Left lung (tissue), 10 donors: Measurements from ENCODE around the gene KATNBL1. TPM values are rescaled to one million over a fixed set of nuclear protein-coding genes. Genes with fewer than 3 reads are reported as not detected.

Experiments used
- ATAC-seq: fragments of 200-7000 bp; cut with Tn5 transposase; one replicate; pipeline ENCODE4 v1.9.1; 2020; ENCODE audit warnings: moderate library complexity
- DNase-seq, 4 donors: peaks; one replicate each; pipeline ENCODE4 v3.0.0-alpha.2; 2013 to 2020
- H3K27ac ChIP-seq, 2 donors: fragments of 200-600 bp; sonication (generic) in 1 of 2; one replicate each; pipeline versions ENCODE4 v1.5.0 to v1.8.0; 2020 to 2021
- H3K27me3 ChIP-seq, 2 donors: fragments of 200-600 bp; sonication (generic) in 1 of 2; one replicate each; pipeline versions ENCODE4 v1.5.0 to v1.8.0; 2020 to 2021
- H3K36me3 ChIP-seq, 2 donors: fragments of 200-600 bp; sonication (generic) in 1 of 2; one replicate each; pipeline versions ENCODE4 v1.5.0 to v1.8.0; 2020 to 2021
- H3K4me1 ChIP-seq, 2 donors: fragments of 200-600 bp; one replicate each; pipeline ENCODE4 v1.8.0; 2021
- H3K4me3 ChIP-seq, 2 donors: fragments of 200-600 bp; sonication (generic) in 1 of 2; one replicate each; pipeline versions ENCODE4 v1.5.0 to v1.8.0; 2020 to 2021; ENCODE audit warnings: mild to moderate bottlenecking in 1 of 2
- H3K9me3 ChIP-seq, 2 donors: fragments of 200-600 bp; sonication (generic) in 1 of 2; one replicate each; pipeline versions ENCODE4 v1.5.0 to v1.8.0; 2020 to 2021
- intact Hi-C, 2 donors: fragments of 100-400 bp; cut with DNase I; formaldehyde crosslinking; loops; one replicate each; pipeline versions ENCODE4 v1.11.2 to v1.14.2; 2022
- polyA plus RNA-seq, 6 donors: library from polyadenylated mRNA; unstranded; fragments of 120-200 nt; gene quantifications; one replicate each; pipeline ENCODE4 v1.2.1, GENCODE V29; 2013; ENCODE audit not compliant: insufficient read length in 6 of 6
- total RNA-seq, 2 donors: library from RNA; stranded (reverse); fragmentation: NEBNext Ultra II Directional; extraction: Animal tissue kit (Norgen Biotek cat#: 25700); gene quantifications; one replicate each; pipeline ENCODE4 v1.2.1, GENCODE V29; 2021
- TF ChIP-seq, protein P1 (sequence below), 2 donors: fragments of 200-600 bp; sonication (generic) in 1 of 2; IDR thresholded peaks; one replicate each; pipeline versions ENCODE4 v1.5.0 to v1.8.0; 2021; ENCODE audit warnings: antibody characterized with exemption in 2 of 2
- donor health status: DM: no; HTN: yes; CAD: no.
- donor health status: DM: no; HTN: no; CAD: no.

Gene KATNBL1
- total and polyA plus RNA-seq, 8 donors: 37.4 to 112 (median 88.0) TPM

DNA sequence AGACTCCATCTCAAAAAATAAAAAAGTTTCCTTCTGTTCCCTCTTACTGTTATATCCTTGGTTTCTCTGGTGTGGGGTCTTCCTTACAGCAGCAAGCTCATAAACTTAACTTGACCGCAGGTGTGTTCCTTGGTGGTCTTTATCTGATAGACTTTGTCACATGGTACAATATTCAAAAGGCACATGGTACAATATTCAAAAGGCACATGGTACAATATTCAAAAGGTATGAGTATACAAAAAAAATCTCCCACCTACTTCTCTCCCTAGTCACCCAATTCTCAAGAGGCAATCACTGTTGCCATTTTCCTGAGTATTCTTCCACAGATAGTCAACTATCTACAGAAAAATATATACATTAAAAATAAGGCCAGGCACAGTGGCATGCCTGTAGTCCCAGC is 103.5 kb downstream of the KATNBL1 start:
- no peaks in the 10 kb centered on the region for H3K4me1 ChIP-seq
- no peaks in the 10 kb centered on the region for H3K27me3 ChIP-seq
- intact Hi-C loops: no loop called here
- no peak overlapping the region for H3K27ac ChIP-seq
- TF ChIP-seq, protein P1, sequence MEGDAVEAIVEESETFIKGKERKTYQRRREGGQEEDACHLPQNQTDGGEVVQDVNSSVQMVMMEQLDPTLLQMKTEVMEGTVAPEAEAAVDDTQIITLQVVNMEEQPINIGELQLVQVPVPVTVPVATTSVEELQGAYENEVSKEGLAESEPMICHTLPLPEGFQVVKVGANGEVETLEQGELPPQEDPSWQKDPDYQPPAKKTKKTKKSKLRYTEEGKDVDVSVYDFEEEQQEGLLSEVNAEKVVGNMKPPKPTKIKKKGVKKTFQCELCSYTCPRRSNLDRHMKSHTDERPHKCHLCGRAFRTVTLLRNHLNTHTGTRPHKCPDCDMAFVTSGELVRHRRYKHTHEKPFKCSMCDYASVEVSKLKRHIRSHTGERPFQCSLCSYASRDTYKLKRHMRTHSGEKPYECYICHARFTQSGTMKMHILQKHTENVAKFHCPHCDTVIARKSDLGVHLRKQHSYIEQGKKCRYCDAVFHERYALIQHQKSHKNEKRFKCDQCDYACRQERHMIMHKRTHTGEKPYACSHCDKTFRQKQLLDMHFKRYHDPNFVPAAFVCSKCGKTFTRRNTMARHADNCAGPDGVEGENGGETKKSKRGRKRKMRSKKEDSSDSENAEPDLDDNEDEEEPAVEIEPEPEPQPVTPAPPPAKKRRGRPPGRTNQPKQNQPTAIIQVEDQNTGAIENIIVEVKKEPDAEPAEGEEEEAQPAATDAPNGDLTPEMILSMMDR (IDR thresholded peaks at IDR 0.05): no peak
- DNase-seq (no peak), ATAC-seq (no peak)
- H3K9me3 ChIP-seq: no peaks in the 10 kb centered on the region
- H3K36me3 ChIP-seq: no peaks in the 10 kb centered on the region
- no peak overlapping the region for H3K4me3 ChIP-seq

DNA sequence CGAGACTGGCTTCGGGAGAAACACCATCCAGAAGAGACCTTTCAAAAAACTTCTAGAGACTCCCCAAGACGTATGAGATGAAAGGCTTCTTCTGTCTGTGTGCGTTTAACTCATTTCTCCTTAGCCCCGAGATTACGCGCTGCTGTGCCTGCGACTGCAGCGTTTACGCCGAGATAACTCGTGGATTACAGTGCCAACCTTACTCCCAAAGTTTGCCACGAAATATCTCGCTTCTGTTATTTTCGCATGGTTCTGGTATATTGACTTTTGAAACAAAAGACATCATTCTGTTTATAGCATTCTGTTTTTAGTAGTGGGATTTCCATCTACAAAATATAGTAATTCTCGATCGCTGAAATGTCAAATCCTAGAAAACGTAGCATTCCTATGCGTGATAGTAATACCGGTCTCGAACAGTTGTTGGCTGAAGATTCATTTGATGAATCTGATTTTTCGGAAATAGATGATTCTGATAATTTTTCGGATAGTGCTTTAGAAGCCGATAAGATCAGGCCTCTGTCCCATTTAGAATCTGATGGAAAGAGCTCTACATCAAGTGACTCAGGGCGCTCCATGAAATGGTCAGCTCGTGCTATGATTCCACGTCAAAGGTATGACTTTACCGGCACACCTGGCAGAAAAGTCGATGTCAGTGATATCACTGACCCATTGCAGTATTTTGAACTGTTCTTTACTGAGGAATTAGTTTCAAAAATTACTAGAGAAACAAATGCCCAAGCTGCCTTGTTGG is 107.5 kb downstream of the KATNBL1 start:
- peaks cover 10 to 20% of the 10 kb centered on the region in 2 donors for H3K4me1 ChIP-seq
- H3K9me3 ChIP-seq: no peaks in the 10 kb centered on the region
- no peaks in the 10 kb centered on the region for H3K27me3 ChIP-seq
- H3K4me3 ChIP-seq: peak overlapping the region; percentile 70 to 87
- intact Hi-C loops: no loop called here
- DNase-seq (no peak), ATAC-seq (peak; percentile 56)
- TF ChIP-seq, protein P1 (IDR thresholded peaks at IDR 0.05): no peak
- peak overlapping the region; percentile 87 to 90 for H3K27ac ChIP-seq
- H3K36me3 ChIP-seq: no peaks in the 10 kb centered on the region

DNA sequence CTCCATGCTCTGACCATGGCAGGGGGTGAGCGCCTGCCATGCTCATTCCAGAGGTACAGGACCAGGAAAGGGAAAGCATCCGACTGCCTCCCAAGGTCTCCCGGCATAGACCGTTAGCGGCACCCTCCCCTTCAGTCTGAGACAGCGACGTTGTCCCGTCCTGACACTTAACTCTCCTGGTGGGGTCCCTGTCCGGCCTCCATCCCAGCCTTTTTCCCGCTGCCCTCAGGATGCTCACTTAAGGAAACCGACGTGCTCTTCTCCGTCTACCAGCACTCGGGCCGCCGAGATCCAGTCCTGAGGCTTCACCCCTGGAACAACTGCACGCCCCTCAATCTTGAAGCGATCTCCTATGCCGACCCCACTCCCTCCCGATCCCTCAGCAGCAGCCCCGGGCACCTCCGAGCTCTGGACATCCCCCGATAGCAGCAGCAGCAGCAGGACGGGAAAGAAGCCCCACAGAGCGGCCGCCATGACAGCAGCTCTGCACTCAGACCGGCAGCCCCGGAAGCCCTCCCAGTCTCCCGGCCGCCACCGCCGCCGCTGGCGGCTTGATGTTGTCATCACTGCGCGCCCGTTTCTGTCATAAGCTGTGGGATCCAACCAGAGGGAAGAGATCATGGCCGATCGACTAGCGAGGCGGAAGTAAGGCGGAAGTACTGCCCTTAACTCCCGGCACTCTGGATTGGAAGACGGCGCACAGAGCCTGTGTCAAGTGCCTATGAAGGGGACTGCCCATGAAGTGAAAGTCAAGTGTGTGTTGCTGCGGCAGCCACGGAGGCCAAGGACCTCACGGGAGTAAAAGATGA is 108.3 kb downstream of the KATNBL1 start, which contains the start of the genes EMC7 and PGBD4:
Gene EMC7, minus strand, starts transcription at position 497 of the 809 bp plus-strand sequence. Its CDS starts 23 bp downstream, at position 474.
Gene PGBD4, plus strand, starts transcription at position 718 of the 809 bp plus-strand sequence. CDS start 449 bp downstream, outside the sequence.
- intact Hi-C loops: no loop called here
- Histone ChIP-seq H3K27me3 (no peaks in the 10 kb centered on the region), H3K9me3 (no peaks in the 10 kb centered on the region), H3K36me3 (no peaks in the 10 kb centered on the region), H3K4me1 (peaks cover 10 to 20% of the 10 kb centered on the region in 2 donors), H3K27ac (peak within 1 kb of the TSS; percentile 87 to 90), H3K4me3 (peak within 1 kb of the TSS; percentile 70 to 87)
- TF ChIP-seq, protein P1 (IDR thresholded peaks at IDR 0.05): no peak
- peak; percentile 98 to 99 (median 98) for DNase-seq
- ATAC-seq: peak; percentile 98

DNA sequence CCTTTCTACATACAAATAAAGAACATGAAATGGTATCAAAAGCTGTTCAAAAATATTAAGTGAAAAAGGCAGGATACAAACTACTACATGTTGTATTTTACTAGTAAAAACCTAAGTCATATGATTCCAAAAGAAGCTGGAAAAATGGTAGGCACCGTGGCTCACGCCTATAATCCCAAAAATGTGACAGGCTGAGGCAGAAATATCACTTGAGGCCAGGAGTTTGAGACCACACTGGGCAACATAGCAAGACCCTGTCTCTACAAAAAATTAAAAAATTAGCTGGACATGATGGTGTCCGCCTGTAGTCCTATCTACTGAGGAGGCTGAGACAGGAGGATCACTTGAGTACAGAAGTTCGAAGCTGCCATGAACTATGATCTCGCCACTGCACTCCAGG is 110.0 kb downstream of the KATNBL1 start:
- H3K9me3 ChIP-seq: no peaks in the 10 kb centered on the region
- intact Hi-C loops: no loop called here
- H3K4me1 ChIP-seq: peaks cover 10 to 20% of the 10 kb centered on the region in 2 donors
- TF ChIP-seq, protein P1 (IDR thresholded peaks at IDR 0.05): no peak
- ATAC-seq (no peak), DNase-seq (no peak)
- peak overlapping the region in 1 of 2 donors; percentile 70 for H3K4me3 ChIP-seq
- H3K27me3 ChIP-seq: no peaks in the 10 kb centered on the region
- H3K27ac ChIP-seq: no peak overlapping the region
- peaks cover 0 to 12% of the 10 kb centered on the region in 2 donors for H3K36me3 ChIP-seq

Other genes starting within 250 kb of the KATNBL1 start
- not detected for gene CHRM5, start 241.6 kb downstream of the KATNBL1 start, total RNA-seq
- under 1 TPM; 0.15 to 0.61 (median 0.30) TPM for gene CHRM5, start 241.6 kb downstream of the KATNBL1 start, polyA plus RNA-seq
- 10 to 100 TPM; 11.3 to 13.6 TPM for gene AVEN, start 170.9 kb downstream of the KATNBL1 start, total RNA-seq
- 10 to 100 TPM; 14.1 to 16.9 (median 15.1) TPM for gene AVEN, start 170.9 kb downstream of the KATNBL1 start, polyA plus RNA-seq
- 10 to 100 TPM; 76.2 to 87.5 TPM for gene EMC7, start 108.2 kb downstream of the KATNBL1 start, total RNA-seq
- 10 to 100 TPM; 47.1 to 61.2 (median 52.6) TPM for gene EMC7, start 108.2 kb downstream of the KATNBL1 start, polyA plus RNA-seq
- gene PGBD4, start 108.0 kb downstream of the KATNBL1 start, total RNA-seq: 1 to 10 TPM; 1.1 to 1.8 TPM
- 1 to 10 TPM; 2.0 to 2.5 (median 2.2) TPM for gene PGBD4, start 108.0 kb downstream of the KATNBL1 start, polyA plus RNA-seq
- gene EMC4, start 14.9 kb upstream of the KATNBL1 start, total RNA-seq: 10 to 100 TPM; 93.7 to 97.9 TPM
- gene EMC4, start 14.9 kb upstream of the KATNBL1 start, polyA plus RNA-seq: 100 to 1,000 TPM; 115 to 125 (median 124) TPM
- 10 to 100 TPM; 25.3 to 47.4 TPM for gene SLC12A6, start 127.7 kb upstream of the KATNBL1 start, total RNA-seq
- 10 to 100 TPM; 25.9 to 37.3 (median 29.7) TPM for gene SLC12A6, start 127.7 kb upstream of the KATNBL1 start, polyA plus RNA-seq
- gene NOP10, start 133.0 kb upstream of the KATNBL1 start, total RNA-seq: 100 to 1,000 TPM; 169 to 188 TPM
- 100 to 1,000 TPM in 5 of 6 donors, 10 to 100 TPM in 1; 99.8 to 112 (median 107) TPM for gene NOP10, start 133.0 kb upstream of the KATNBL1 start, polyA plus RNA-seq
- not detected for gene NUTM1, start 133.2 kb upstream of the KATNBL1 start, total RNA-seq
- gene NUTM1, start 133.2 kb upstream of the KATNBL1 start, polyA plus RNA-seq: under 1 TPM in 3 of 6 donors, not detected in 3; 0.04 to 0.06 (median 0.04) TPM
- gene LPCAT4, start 157.1 kb upstream of the KATNBL1 start, total RNA-seq: 10 to 100 TPM; 38.8 to 46.3 TPM
- gene LPCAT4, start 157.1 kb upstream of the KATNBL1 start, polyA plus RNA-seq: 10 to 100 TPM; 34.9 to 53.0 (median 45.4) TPM
- gene GOLGA8A, start 227.7 kb upstream of the KATNBL1 start, total RNA-seq: 10 to 100 TPM; 25.4 to 47.7 TPM
- gene GOLGA8A, start 227.7 kb upstream of the KATNBL1 start, polyA plus RNA-seq: 100 to 1,000 TPM; 134 to 318 (median 254) TPM